ENCODE results near the gene TTLL1.
"Not testable (repeated sequence)": the region's sequence is repeated elsewhere in the genome, so short reads cannot be mapped to it uniquely, and the experiment has no call there.

TTLL1 gene

GRCh38 chr22:43066844-43067385 lies 22.3 kb downstream of the TTLL1 start:
- peak; percentile 79 for DNase-seq (ENCODE audit: low read depth)

DNA sequence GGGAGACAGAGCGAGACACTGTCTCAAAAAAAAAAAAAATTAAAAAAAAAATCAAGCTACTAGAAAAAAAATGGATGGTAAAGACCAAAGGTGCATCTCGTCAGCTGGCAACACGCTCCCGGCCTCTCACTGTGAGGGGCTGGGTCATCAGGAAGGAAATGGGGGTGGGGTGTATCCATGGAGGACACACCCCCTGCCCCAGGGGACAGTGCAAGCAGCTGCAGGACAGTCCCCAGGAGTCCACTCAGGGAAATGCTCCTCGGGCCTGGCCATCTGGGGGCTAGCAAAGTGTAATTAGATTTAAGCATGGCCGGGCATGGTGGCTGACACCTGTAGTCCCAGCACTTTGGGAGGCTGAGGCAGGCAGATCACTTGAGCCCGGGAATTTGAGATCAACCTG lies 23.1 kb downstream of the TTLL1 start:
- no peak for DNase-seq (ENCODE audit: low read depth)

DNA sequence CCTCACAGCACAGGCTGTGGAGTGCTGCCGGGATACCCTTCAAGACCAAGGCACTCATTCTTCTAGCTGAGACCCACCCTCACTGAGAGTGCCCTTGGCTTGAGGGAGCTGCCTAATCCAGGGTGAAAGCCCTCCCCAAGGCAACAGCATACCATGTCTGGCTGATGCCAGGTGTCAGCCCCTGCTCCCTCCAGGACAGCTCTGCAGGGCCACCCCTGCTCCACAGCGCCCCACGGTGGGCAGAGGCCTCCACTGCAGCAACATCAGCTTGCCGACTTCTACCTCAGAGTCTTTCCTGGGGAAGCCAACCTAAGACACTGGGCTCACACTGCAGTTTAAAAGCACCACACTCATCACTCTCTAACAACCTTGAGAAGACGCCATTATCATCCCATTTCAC lies 29.0 kb downstream of the TTLL1 start:
- peak; percentile 9 for DNase-seq (ENCODE audit: low read depth)

DNA sequence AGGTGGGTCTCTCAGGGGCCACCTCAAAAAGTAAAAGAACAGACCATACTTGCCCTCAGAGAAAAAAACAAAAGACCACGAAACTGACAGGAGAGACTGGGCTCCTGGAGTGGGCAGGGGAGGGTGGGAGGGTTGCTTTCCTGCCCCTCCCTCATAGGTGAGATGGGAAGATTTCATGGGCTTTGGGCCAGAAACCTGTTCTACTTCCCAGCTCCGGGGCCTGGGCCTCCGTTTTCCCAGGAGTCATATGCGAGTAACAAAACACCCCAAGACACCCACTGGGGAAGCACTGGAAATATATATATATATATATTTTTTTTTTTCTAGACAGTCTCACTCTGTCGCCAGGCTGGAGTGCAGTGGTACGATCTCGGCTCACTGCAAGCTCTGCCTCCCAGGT lies 31.6 kb downstream of the TTLL1 start:
- no peak for DNase-seq (ENCODE audit: low read depth)

GRCh38 chr22:43053176-43053575 lies 36.0 kb downstream of the TTLL1 start:
- DNase-seq (ENCODE audit: low read depth) = no peak

DNA sequence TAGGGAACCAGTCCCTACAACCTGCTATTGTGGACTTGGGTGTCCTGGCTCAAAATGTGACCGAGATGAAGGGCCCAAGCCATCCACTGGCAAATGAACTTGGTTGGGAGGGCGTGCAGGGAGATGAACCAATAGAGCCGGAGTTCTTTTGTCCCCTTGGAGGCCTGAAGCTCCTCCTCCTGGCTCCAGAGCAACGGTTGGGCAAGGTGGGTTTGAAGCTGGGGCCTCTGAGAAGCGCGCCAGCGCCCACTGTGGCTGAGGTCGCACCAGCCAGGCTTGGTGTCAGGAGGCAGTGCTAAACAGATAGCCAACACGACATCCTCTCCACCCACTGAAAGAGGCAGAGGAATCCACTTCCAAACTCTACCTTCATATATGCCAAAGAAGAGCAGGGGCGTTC lies 38.2 kb downstream of the TTLL1 start:
- DNase-seq (ENCODE audit: low read depth) = no peak

DNA sequence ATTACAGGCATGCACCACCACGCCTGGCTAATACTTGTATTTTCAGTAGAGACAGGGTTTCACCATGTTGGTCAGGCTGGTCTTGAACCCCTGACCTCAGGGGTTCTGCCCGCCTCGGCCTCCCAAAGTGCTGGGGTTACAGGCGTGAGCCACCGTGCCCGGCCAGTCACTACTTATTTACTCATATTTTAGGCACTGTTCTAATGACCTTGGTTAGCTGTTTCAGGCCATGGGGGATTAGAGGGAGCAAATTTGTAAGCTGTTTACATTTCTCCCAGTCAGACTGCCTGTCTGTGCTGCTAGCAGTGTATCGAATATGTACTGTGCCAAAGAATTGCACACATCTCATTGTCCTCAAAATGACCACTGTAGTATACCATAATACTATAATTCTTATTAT lies 41.6 kb downstream of the TTLL1 start:
- DNase-seq (ENCODE audit: low read depth) = peak; percentile 45

DNA sequence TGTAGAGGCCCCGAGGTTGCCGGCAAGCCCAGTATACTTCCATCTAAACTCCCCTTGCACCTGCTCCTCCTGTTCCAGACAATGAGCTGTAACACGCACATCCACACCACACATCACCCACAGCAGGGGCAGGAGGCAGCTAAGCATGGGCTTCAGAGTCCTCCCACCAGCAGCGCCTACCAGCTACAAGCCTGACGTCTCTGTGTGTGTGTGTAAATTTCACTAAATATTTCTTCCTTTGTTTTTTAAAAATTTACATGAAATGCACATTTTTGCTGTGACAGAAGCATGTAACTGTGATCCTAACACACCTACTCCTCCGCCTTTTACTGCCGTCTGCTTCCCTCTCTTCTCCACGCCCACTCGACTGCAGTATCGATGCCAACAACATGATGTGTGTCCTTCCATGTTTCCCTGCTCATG lies 44.9 kb downstream of the TTLL1 start:
- no peak for DNase-seq (ENCODE audit: low read depth)

DNA sequence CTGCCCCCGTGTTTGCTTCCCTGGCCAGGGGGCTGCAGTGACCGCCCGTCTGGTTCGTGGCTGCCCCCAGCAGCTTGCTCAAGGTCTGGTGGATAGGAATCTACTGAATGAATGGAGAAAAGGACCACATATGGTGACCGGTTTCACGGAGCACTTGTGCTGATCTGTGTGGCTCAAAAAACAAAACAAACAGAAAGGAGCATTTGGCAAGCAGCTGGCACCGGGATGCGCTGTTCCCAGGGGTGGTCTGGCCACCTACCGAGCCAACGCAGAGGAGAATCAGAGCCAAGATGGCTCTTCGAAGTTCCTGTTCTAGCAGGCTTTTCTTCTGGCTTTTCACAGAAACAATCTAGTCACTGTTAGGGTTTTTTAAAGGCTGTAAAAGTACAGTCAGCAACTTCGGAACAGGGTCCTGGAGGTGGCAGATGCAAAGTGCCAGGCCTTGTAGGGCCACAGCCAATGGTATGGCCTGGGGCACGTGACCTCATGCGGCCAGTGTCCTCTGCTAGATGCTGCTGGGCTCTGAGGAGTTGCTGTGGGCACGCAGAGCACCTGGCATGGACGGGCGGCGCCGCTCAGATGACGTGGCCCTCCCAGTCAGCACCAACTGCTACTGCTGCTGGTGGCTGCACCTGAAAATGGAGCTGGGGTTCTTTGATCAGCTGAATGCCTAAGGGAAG lies 47.0 kb downstream of the TTLL1 start:
- DNase-seq (ENCODE audit: low read depth) = no peak

GRCh38 chr22:43039800-43040199 lies 49.4 kb downstream of the TTLL1 start:
- DNase-seq (ENCODE audit: low read depth) = no peak

DNA sequence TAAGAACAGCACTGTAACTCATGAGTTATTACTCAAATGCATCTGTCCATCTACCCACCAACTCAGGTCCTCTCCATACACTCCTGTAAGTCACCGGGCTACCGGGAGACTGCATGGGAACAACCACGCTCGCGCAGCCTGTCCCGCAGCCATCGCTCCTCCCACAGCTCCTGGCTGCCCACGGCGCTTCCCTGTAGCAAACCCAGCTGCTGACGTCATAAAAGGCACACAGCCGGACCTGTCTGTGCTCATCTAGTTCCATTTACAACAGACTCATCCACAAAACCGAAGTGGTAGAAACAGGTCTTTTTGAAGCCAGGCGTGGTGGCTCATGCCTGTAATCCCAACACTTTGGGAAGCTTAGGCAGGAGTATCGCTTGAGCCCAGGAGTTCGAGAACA lies 50.9 kb downstream of the TTLL1 start:
- no peak for DNase-seq (ENCODE audit: low read depth)

- peak; percentile 45 for DNase-seq (ENCODE audit: low read depth)
Measured at GRCh38 chr22:43036282-43036829, 52.8 kb downstream of the TTLL1 start.

- DNase-seq (ENCODE audit: low read depth) = no peak
Measured at GRCh38 chr22:43035250-43035649, 53.9 kb downstream of the TTLL1 start.

DNA sequence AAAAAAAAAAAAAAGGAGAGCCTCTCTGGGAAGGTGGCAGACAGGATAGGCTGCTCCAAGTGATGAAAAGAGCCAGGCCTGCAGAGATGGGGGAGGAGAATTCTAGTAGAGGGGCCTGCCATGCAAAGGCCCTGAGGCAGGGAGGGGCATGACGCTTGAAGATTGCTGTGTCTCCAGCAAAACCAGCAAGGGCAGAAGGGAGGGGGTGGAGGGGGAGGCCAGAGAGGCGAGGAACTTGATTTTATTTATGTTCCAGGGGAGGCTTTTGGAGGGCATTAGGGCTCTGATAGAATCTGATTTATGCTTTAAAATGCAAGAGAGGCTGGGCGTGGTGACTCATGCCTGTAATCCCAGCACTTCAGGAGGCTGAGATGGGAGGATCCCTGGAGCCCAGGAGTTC lies 57.6 kb downstream of the TTLL1 start:
- no peak for DNase-seq (ENCODE audit: low read depth)

DNA sequence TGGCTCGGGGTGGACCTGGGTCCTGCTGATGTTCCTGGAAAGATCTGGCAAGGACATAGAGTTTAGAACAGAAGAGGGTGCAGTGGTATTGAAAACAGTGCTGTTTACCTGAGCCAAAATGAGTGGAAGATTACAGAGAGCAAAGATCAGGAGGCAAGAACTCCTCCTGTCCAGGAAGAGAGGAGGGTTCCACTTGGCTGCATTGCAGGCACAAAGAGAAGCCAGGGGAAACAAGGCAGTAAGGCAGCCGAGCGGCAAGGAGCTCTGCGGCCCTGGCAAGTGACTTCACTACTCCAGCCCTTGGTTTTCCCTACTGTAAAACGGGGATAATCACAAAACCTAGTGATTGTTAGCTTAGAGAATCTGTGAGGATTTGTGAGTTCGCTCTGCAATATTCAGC lies 70.6 kb downstream of the TTLL1 start:
- no peak for DNase-seq (ENCODE audit: low read depth)

- no peak for DNase-seq (ENCODE audit: low read depth)
Measured at GRCh38 chr22:43017525-43018460, 71.4 kb downstream of the TTLL1 start.

- not testable (repeated sequence) for DNase-seq (ENCODE audit: low read depth)
Measured at GRCh38 chr22:43016150-43016549, 73.0 kb downstream of the TTLL1 start.

DNA sequence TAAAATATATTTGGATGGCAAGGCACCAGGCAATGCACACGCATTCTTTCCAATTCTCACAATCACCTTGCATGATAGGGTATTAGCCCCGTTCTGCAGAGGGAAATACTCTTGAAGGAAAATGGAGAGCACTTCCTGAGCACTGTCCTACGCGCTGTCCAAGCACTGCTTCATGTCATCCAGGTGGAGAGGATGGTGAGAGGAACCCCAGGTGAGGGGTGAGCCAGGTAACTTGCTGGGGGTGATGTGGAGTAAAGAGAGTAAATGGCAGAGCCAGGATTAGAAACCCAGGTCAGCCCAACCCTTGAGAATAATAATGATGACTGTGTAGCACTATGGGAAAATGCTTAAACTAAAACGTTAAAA lies 73.5 kb downstream of the TTLL1 start:
- DNase-seq (ENCODE audit: low read depth) = no peak

- DNase-seq (ENCODE audit: low read depth) = peak; percentile 98
Measured at GRCh38 chr22:43014869-43015676, 74.1 kb downstream of the TTLL1 start, which contains the start of gene PACSIN2. TSS of gene PACSIN2 (minus strand) at chr22:43015149. CDS start at chr22:42912080, 103,069 bp downstream.

DNA sequence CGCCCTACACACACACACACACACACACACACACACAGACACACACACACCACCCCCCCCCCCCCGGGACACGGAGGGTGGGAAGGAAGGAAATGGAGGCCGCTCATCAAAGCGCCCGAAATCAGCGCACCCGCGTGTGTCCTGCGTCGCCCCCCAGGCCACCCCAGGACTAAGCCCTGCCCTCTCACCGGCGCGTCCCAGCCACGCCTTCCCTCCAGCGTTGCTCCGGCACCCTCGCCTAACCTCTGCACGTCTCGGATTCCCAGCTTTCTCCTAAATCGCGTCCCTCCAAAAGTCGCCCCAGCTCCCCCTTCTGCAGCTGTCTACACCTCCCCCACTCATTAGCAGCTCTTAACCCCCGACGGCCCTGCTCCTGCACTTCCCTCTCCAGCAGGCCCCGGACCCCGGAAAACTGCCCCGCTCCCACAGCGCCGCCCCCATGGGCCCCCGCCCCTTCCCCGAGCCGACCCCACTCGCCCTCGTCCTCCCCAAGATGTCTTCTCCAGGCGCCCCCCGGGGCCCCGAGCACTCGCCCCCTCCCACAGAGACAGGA lies 74.8 kb downstream of the TTLL1 start:
- DNase-seq (ENCODE audit: low read depth) = no peak
